Endothelial cell (in vitro differentiated cells): Measurements from ENCODE around the gene DDX11. TPM values are rescaled to one million over a fixed set of nuclear protein-coding genes. Genes with fewer than 3 reads are reported as not detected.
"Not testable (repeated sequence)": the region's sequence is repeated elsewhere in the genome, so short reads cannot be mapped to it uniquely, and the experiment has no call there.

Experiments
- DNase-seq: peaks from one replicate; pipeline ENCODE4 v3.0.0; 2021; ENCODE audit warnings: low spot score
- H3K27ac Mint-ChIP-seq: one replicate; pipeline ENCODE4 v1.8.0; 2021; ENCODE audit warnings: mixed read lengths, inconsistent platforms; ENCODE audit not compliant: unreplicated experiment
- H3K27me3 Mint-ChIP-seq: one replicate; pipeline ENCODE4 v1.8.0; 2021; ENCODE audit warnings: mild to moderate bottlenecking, moderate library complexity, mixed read lengths, inconsistent platforms; ENCODE audit not compliant: unreplicated experiment
- H3K36me3 Mint-ChIP-seq: one replicate; pipeline ENCODE4 v1.8.0; 2021; ENCODE audit warnings: mild to moderate bottlenecking, low read depth, mixed read lengths, inconsistent platforms; ENCODE audit not compliant: unreplicated experiment
- H3K4me1 Mint-ChIP-seq: one replicate; pipeline ENCODE4 v1.8.0; 2021; ENCODE audit warnings: mild to moderate bottlenecking, mixed read lengths, inconsistent platforms; ENCODE audit not compliant: unreplicated experiment
- H3K4me3 Mint-ChIP-seq: one replicate; pipeline ENCODE4 v1.8.0; 2021; ENCODE audit warnings: mild to moderate bottlenecking, mixed read lengths, inconsistent platforms; ENCODE audit not compliant: unreplicated experiment
- H3K9me3 Mint-ChIP-seq: one replicate; pipeline ENCODE4 v1.8.0; 2021; ENCODE audit warnings: mixed read lengths, inconsistent platforms; ENCODE audit not compliant: unreplicated experiment
- total RNA-seq: library from RNA; stranded (reverse); fragmentation: NEBNext Ultra II Directional; extraction: Animal tissue kit (Norgen Biotek cat#: 25700); gene quantifications from one replicate; pipeline ENCODE4 v1.2.1, GENCODE V29; 2021; ENCODE audit not compliant: unreplicated experiment
- TF ChIP-seq, protein P1 (sequence below): fragments of 200-600 bp; sonication (generic); IDR thresholded peaks from one replicate; pipeline ENCODE4 v1.5.0; 2021; ENCODE audit warnings: antibody characterized with exemption; ENCODE audit not compliant: unreplicated experiment

DDX11 gene
- total RNA-seq, 1 donor from 2014 or later, result 40.2 TPM

DNA sequence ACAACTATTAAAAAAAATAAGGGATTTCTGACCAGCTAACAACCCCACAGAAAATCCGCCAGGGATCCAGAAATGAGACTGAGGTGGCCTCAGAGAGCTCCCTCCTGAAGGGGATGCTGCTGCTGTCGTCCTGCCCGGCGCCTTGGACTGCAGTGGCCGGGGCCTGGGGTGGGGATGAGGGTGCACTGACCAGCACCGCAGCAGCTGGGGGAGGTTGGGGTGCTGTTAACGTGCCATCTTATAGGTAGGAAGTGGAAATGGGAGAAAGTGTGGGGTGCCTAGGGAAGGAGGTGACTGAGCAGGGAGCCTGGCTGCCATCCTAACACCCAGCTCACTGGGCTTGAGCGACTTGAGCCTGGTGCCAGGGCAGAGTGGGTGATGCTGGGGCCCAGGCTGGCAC is 32.0 kb downstream of the DDX11 start:
- Mint-ChIP-seq H3K27me3 (peaks cover 3% of the 10 kb centered on the region), H3K27ac (no peak overlapping the region), H3K9me3 (no peaks in the 10 kb centered on the region), H3K4me3 (no peak overlapping the region), H3K36me3 (no peaks in the 10 kb centered on the region), H3K4me1 (no peaks in the 10 kb centered on the region)
- TF ChIP-seq, protein P1, sequence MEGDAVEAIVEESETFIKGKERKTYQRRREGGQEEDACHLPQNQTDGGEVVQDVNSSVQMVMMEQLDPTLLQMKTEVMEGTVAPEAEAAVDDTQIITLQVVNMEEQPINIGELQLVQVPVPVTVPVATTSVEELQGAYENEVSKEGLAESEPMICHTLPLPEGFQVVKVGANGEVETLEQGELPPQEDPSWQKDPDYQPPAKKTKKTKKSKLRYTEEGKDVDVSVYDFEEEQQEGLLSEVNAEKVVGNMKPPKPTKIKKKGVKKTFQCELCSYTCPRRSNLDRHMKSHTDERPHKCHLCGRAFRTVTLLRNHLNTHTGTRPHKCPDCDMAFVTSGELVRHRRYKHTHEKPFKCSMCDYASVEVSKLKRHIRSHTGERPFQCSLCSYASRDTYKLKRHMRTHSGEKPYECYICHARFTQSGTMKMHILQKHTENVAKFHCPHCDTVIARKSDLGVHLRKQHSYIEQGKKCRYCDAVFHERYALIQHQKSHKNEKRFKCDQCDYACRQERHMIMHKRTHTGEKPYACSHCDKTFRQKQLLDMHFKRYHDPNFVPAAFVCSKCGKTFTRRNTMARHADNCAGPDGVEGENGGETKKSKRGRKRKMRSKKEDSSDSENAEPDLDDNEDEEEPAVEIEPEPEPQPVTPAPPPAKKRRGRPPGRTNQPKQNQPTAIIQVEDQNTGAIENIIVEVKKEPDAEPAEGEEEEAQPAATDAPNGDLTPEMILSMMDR, result no peak
- DNase-seq, result no peak

DNA sequence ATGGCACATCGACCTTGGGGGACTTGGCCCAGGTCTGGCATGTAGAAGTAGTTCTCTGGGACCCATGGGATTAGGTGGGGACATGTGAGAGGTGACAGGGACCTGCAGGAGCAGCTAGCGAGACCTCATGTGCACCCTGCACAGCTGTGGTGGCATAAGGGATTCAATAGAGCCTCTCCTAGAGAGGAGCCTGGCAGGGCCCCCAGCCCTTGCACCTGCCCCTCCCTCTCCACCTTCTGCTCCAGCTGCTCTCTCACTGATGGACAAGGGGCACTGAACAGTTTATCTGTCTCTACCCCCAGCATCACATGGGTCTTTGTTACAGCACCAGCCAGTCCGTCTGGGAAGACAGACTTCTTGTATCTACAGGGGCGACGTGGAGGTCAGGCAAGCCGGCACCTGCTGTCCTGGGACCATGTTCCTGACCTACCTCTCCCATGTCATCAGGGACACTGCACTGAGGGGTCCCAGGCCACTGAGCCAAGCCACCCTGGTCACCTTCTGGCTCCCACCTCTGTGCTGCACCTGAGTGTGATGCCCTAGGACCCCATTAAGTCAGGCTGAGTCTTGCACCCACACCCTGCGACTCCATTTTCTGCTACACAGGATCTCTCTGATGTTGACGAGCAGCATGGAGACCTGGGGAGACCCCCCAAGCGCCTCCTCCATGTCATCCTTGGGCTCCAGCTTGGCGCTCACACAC is 32.6 kb downstream of the DDX11 start:
- DNase-seq, result no peak
- Mint-ChIP-seq H3K27ac (no peak overlapping the region), H3K36me3 (no peaks in the 10 kb centered on the region), H3K9me3 (no peaks in the 10 kb centered on the region), H3K4me1 (no peaks in the 10 kb centered on the region), H3K4me3 (no peak overlapping the region), H3K27me3 (peaks cover 3% of the 10 kb centered on the region)
- TF ChIP-seq, protein P1, result no peak

GRCh38 chr12:31109773-31110172 is 36.1 kb downstream of the DDX11 start:
- not testable (repeated sequence) for H3K4me3 Mint-ChIP-seq, H3K27ac Mint-ChIP-seq, H3K27me3 Mint-ChIP-seq, H3K36me3 Mint-ChIP-seq, DNase-seq, H3K9me3 Mint-ChIP-seq, H3K4me1 Mint-ChIP-seq

DNA sequence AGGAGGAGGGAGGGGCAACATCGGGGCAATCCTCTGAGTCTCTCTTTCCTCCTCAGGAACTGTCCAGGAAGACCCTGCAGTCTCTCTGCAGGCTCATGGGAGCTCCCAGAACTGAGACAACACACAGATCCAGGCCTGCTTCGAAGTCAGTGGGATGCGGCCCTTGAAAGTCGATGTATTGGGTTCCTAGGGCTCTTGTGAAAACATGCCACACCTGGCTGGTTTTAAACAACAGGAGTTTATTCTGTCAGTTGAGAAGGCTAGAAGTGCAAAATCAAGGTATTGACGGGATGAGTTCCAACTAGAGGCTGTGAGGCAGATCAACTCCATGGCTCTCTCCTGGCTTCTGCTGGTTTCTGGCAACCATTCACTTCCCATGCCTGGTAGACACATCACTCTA is 36.6 kb downstream of the DDX11 start:
- not testable (repeated sequence) for DNase-seq, H3K27me3 Mint-ChIP-seq, H3K4me1 Mint-ChIP-seq, H3K36me3 Mint-ChIP-seq, H3K9me3 Mint-ChIP-seq, H3K27ac Mint-ChIP-seq, H3K4me3 Mint-ChIP-seq

DNA sequence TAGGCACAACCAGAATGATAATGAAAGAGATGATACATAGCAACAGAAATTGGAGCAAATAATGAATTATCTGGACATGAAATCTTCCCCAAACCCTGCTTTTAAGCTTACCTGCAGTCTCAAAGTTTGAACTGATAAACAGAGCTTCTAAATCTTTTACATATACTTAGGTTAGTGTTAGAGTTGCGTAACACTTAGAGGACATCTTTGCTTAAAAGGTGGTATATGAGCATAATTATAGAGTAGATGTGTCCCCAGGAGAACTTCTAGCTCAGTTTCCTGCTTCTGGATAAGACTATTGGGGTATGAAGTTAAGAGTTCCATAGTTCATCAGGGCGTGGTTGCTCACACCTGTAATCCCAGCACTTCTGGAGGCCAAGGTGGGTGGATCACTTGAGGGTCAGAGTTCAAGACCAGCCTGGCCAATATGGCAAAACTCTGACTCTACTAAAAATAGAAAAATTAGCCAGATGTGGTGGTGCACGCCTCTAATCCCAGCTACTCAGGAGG is 41.5 kb downstream of the DDX11 start:
- not testable (repeated sequence) for H3K4me3 Mint-ChIP-seq, H3K27ac Mint-ChIP-seq, H3K27me3 Mint-ChIP-seq, DNase-seq, H3K36me3 Mint-ChIP-seq, H3K9me3 Mint-ChIP-seq, H3K4me1 Mint-ChIP-seq

DNA sequence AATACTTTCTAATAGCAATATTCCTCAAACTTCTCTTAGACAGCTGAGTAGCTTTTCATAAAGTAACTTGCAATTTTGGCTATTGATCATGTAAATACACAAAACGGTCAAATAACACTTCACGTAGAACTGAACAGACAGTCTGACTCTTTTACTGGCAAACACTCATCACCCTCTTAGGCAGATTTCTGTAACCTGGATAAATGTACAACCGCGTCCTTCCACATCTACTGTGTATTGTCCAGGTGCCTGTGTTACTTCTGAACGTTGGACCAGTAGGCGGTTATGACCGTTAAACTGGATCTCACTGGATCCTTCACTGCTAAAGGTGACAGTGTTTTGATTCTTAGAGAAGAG is 43.2 kb downstream of the DDX11 start:
- H3K27me3 Mint-ChIP-seq, H3K27ac Mint-ChIP-seq, H3K4me1 Mint-ChIP-seq: not testable (repeated sequence)

DNA sequence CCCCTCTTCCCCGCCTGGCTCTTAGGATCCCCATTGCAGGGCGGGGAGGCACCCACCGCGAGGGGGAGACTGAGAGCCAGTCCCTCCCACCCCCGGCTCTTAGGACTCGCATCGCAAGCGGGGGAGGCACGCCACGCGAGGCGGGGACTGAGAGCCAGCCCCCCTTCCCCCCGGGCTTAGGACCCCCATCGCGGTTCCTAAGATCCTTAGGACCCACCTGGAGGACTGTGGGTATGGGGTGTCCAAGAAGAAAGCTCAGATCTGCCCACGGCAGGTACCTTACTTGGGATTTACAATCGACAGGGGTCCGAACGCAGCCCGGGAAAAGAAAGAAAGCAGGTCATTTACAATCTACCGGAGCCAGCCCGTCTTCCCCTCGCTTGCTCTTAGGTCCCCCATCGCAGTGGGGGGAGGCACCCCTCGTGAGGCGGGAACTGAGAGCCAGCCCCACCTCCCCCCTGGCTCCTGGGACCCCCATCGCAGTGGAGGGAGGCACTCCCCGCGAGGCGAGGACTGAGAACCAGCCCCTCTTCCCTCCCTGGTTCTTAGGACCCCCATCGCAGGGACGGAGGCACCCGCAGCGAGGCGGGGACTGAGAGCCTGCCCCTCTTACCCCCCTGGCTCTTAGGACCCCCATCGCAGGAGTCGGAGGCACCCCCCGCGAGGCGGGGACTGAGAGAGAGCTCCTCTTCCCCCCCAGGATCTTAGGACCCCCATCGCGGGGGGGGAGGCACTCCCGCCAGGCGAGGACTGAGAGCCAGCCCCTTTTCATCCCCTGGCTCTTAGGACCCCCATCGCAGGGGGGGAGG is 43.7 kb downstream of the DDX11 start:
- Mint-ChIP-seq H3K9me3 (no peaks in the 10 kb centered on the region), H3K36me3 (no peaks in the 10 kb centered on the region), H3K4me3 (no peak overlapping the region), H3K4me1 (no peaks in the 10 kb centered on the region), H3K27ac (no peak overlapping the region), H3K27me3 (peaks cover 7% of the 10 kb centered on the region)
- TF ChIP-seq, protein P1, result peak; percentile 30
- peak; percentile 53 for DNase-seq

More for the DNA sequence above, 43.2 kb downstream of the DDX11 start:
- DNase-seq, H3K4me3 Mint-ChIP-seq, H3K36me3 Mint-ChIP-seq, H3K9me3 Mint-ChIP-seq: not testable (repeated sequence)
